ENCODE data around the gene PFDN4. TPM values are rescaled to one million over a fixed set of nuclear protein-coding genes. Genes with fewer than 3 reads are reported as not detected.
A peak's percentile ranks its signal among the peaks of the same experiment; 100 is the strongest.

The PFDN4 gene
- total RNA-seq, 1 donor from 2014 or later: 18.9 TPM

DNA sequence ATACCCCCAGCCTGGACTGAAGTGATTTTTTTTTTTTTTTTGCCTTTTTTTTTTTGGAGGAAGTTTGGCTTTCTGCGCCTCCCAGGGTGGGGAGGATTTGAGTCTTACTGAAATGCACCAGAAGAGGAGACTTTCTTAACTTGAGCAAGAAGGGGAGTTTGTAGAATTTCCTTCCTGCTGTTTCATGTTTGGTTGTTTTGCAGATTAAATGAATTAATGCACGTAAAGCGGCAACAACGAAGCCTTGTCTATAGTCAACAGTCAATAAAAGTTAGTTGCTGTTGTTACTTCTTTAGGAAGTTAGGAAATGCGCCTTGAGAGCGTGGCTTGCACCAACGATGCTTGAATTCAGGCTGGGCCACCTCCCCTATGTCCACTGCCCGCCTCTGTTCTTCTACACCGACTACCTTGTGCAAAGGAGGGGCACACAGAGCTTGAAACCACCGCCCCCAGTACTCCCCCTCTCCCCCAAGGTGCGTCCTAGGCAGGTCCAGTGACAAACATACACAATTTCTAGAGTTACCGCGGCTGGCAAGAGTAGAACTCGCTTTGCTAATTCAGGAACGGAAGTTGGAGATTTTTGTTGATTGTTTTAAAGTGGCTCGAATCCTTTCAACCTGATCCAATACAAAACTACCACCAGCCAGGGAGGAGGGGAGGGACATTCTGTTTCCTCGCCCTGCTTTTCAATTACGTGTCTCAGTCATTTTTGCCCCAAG, 33.3 kb upstream of the PFDN4 start:
- H3K4me3 Mint-ChIP-seq (ENCODE audit: unreplicated experiment): peak overlapping the region; percentile 14
- TF ChIP-seq, protein P1, sequence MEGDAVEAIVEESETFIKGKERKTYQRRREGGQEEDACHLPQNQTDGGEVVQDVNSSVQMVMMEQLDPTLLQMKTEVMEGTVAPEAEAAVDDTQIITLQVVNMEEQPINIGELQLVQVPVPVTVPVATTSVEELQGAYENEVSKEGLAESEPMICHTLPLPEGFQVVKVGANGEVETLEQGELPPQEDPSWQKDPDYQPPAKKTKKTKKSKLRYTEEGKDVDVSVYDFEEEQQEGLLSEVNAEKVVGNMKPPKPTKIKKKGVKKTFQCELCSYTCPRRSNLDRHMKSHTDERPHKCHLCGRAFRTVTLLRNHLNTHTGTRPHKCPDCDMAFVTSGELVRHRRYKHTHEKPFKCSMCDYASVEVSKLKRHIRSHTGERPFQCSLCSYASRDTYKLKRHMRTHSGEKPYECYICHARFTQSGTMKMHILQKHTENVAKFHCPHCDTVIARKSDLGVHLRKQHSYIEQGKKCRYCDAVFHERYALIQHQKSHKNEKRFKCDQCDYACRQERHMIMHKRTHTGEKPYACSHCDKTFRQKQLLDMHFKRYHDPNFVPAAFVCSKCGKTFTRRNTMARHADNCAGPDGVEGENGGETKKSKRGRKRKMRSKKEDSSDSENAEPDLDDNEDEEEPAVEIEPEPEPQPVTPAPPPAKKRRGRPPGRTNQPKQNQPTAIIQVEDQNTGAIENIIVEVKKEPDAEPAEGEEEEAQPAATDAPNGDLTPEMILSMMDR (IDR thresholded peaks at IDR 0.05): no peak
- no peak overlapping the region for H3K27ac Mint-ChIP-seq (ENCODE audit: unreplicated experiment)
- H3K4me1 Mint-ChIP-seq (ENCODE audit: unreplicated experiment): peaks cover 15% of the 10 kb centered on the region
- peaks cover 57% of the 10 kb centered on the region for H3K27me3 Mint-ChIP-seq (ENCODE audit: unreplicated experiment)
- no peak for DNase-seq (ENCODE audit: extremely low spot score, unreplicated experiment)
- no peaks in the 10 kb centered on the region for H3K36me3 Mint-ChIP-seq (ENCODE audit: unreplicated experiment)
- H3K9me3 Mint-ChIP-seq (ENCODE audit: unreplicated experiment): no peaks in the 10 kb centered on the region

GRCh38 chr20:54176610-54177009, 31.3 kb upstream of the PFDN4 start:
- Mint-ChIP-seq H3K27ac (ENCODE audit: unreplicated experiment) (no peak overlapping the region), H3K27me3 (ENCODE audit: unreplicated experiment) (peaks cover 55% of the 10 kb centered on the region), H3K4me1 (ENCODE audit: unreplicated experiment) (peaks cover 15% of the 10 kb centered on the region), H3K36me3 (ENCODE audit: unreplicated experiment) (no peaks in the 10 kb centered on the region), H3K9me3 (ENCODE audit: unreplicated experiment) (no peaks in the 10 kb centered on the region), H3K4me3 (ENCODE audit: unreplicated experiment) (no peak overlapping the region)
- DNase-seq (ENCODE audit: extremely low spot score, unreplicated experiment): no peak
- TF ChIP-seq, protein P1 (IDR thresholded peaks at IDR 0.05): no peak

DNA sequence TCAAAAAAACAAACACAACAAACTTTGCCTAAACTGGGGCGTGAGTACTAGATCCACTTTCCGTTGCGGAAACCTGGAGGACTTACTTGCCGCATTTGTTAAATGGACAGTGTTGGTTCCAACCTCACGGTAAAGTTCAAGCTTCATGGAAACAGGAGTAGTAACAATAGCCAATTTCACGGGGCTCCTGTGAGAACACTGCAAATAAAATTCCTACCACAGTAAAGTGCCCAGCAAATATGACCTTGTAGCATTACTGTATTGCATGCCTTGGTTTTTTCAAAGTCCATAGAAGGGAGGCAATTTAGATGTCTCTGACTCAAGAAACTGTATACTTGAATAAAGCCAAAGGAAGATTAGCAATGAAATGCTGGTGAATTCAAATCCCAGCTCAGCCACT, 30.5 kb upstream of the PFDN4 start:
- H3K4me1 Mint-ChIP-seq (ENCODE audit: unreplicated experiment): peaks cover 15% of the 10 kb centered on the region
- DNase-seq (ENCODE audit: extremely low spot score, unreplicated experiment): no peak
- peaks cover 50% of the 10 kb centered on the region for H3K27me3 Mint-ChIP-seq (ENCODE audit: unreplicated experiment)
- TF ChIP-seq, protein P1 (IDR thresholded peaks at IDR 0.05): no peak
- no peaks in the 10 kb centered on the region for H3K9me3 Mint-ChIP-seq (ENCODE audit: unreplicated experiment)
- H3K36me3 Mint-ChIP-seq (ENCODE audit: unreplicated experiment): no peaks in the 10 kb centered on the region
- no peak overlapping the region for H3K27ac Mint-ChIP-seq (ENCODE audit: unreplicated experiment)
- no peak overlapping the region for H3K4me3 Mint-ChIP-seq (ENCODE audit: unreplicated experiment)

DNA sequence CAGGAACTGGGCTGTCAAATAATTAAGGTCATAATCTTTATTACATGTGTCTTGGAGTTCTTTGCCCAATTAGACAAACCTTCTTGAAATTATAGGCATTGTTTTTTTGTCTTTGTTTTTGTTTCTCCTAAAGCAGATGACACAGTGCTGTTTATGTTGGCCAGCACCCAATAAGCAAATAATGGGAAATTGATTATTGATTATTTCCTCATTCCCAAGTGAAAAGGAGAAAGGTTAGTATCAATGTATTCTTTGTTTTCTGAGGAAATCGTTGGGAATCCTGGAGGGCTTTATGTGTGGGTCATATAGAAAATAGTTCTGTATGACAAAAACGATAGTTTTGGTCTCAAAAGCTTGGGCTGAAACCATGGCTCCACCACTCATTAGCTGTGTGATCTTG, 29.6 kb upstream of the PFDN4 start:
- peaks cover 10% of the 10 kb centered on the region for H3K4me1 Mint-ChIP-seq (ENCODE audit: unreplicated experiment)
- peaks cover 50% of the 10 kb centered on the region for H3K27me3 Mint-ChIP-seq (ENCODE audit: unreplicated experiment)
- no peaks in the 10 kb centered on the region for H3K9me3 Mint-ChIP-seq (ENCODE audit: unreplicated experiment)
- no peak overlapping the region for H3K27ac Mint-ChIP-seq (ENCODE audit: unreplicated experiment)
- no peaks in the 10 kb centered on the region for H3K36me3 Mint-ChIP-seq (ENCODE audit: unreplicated experiment)
- no peak overlapping the region for H3K4me3 Mint-ChIP-seq (ENCODE audit: unreplicated experiment)
- DNase-seq (ENCODE audit: extremely low spot score, unreplicated experiment): no peak
- TF ChIP-seq, protein P1 (IDR thresholded peaks at IDR 0.05): no peak

GRCh38 chr20:54179946-54180345, 27.9 kb upstream of the PFDN4 start:
- H3K9me3 Mint-ChIP-seq (ENCODE audit: unreplicated experiment): no peaks in the 10 kb centered on the region
- no peaks in the 10 kb centered on the region for H3K4me1 Mint-ChIP-seq (ENCODE audit: unreplicated experiment)
- H3K27ac Mint-ChIP-seq (ENCODE audit: unreplicated experiment): no peak overlapping the region
- H3K36me3 Mint-ChIP-seq (ENCODE audit: unreplicated experiment): no peaks in the 10 kb centered on the region
- no peak for DNase-seq (ENCODE audit: extremely low spot score, unreplicated experiment)
- peaks cover 46% of the 10 kb centered on the region for H3K27me3 Mint-ChIP-seq (ENCODE audit: unreplicated experiment)
- TF ChIP-seq, protein P1 (IDR thresholded peaks at IDR 0.05): no peak
- no peak overlapping the region for H3K4me3 Mint-ChIP-seq (ENCODE audit: unreplicated experiment)

Data from osteocyte (in vitro differentiated cells).